ENCODE data around the gene BCL10.

- no peak for TF ChIP-seq CTCF (conservative IDR thresholded peaks at IDR 0.05)
- no peak for TF ChIP-seq EZH2 (IDR thresholded peaks at IDR 0.05; ENCODE audit: low read depth)
Observed at GRCh38 chr1:85244271-85245061, 32.0 kb downstream of the BCL10 start.
